ENCODE measurements around the gene AOAH. TPM values are rescaled to one million over a fixed set of nuclear protein-coding genes. Genes with fewer than 3 reads are reported as not detected.

The AOAH gene
- total and polyA plus RNA-seq, 2 of the 4 experiments (the other 2 are of a cell fraction) = not detected

DNA sequence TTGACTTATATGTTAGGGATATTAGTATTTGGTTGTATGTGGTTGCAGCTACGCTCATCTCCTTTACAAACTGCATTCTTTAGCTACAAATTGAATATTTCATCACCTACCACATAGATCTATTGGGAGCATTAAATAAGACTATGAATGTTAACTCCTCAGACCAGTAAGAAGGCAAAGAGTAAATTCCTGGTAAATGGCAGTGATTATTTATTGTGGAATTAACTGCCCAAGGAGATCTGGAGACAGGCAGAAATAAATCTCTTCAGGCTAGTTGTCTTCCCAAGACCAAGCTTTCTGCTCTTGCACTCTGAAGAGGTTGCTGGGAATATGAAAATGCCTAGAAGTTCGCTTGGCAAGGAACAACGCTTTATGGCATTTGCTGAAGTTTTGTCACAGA, 260.0 kb downstream of the AOAH start:
- Histone ChIP-seq H3K4me2 (ENCODE audit: low read depth, low read length) (no peak overlapping the region), H3K27ac (ENCODE audit: insufficient read depth, low read length) (no peak overlapping the region), H3K4ac (ENCODE audit: low read depth, low read length) (no peak overlapping the region), H3K27me3 (ENCODE audit: control insufficient read depth, insufficient read depth, low read length) (peaks cover 12% of the 10 kb centered on the region), H4K20me1 (ENCODE audit: insufficient read depth, low read length) (no peaks in the 10 kb centered on the region), H2BK120ac (ENCODE audit: low read depth, low read length) (no peak overlapping the region), H3K14ac (replicated peaks; ENCODE audit: low read depth, low read length) (no peak overlapping the region), H3K9ac (ENCODE audit: low read depth, low read length) (no peak overlapping the region), H2AK5ac (ENCODE audit: low read depth, low read length) (no peak overlapping the region), H3K18ac (ENCODE audit: low read depth, low read length) (no peak overlapping the region), H3K79me1 (ENCODE audit: low read depth in 1 of 2, low read length in 2 of 2) (no peaks in the 10 kb centered on the region), H3K36me3 (ENCODE audit: control insufficient read depth, insufficient read depth, low read length) (no peaks in the 10 kb centered on the region), H3K23ac (ENCODE audit: low read depth, low read length) (no peak overlapping the region), H3K56ac (ENCODE audit: extremely low read depth, insufficient read depth, low read length) (no peak overlapping the region), H3K9me1 (ENCODE audit: insufficient read depth, low read length) (no peaks in the 10 kb centered on the region), H4K5ac (ENCODE audit: low read depth, low read length) (no peak overlapping the region), H3K4me1 (ENCODE audit: control insufficient read depth, insufficient read depth, low read length) (no peaks in the 10 kb centered on the region), H2AFZ (replicated peaks; ENCODE audit: low read length, poor library complexity) (no peak overlapping the region), H3K9me3 (ENCODE audit: control insufficient read depth, insufficient read depth, low read length) (no peaks in the 10 kb centered on the region), H4K8ac (ENCODE audit: low read depth in 2 of 2, low read length in 2 of 2) (no peak overlapping the region), H4K91ac (ENCODE audit: insufficient read depth, low read depth, low read length) (no peak overlapping the region), H3K4me3 (ENCODE audit: insufficient read depth, low read depth, low read length) (no peak overlapping the region), H2AK9ac (replicated peaks; ENCODE audit: low read depth, low read length, poor library complexity) (no peak overlapping the region), H2BK15ac (ENCODE audit: low read depth, low read length) (no peak overlapping the region), H2BK5ac (ENCODE audit: low read depth, low read length, poor library complexity, severe bottlenecking) (no peak overlapping the region), H2BK20ac (ENCODE audit: low read depth, low read length) (no peak overlapping the region)
- BruUV-seq (replicated peaks) = no TSS peak
- in situ Hi-C loops (cut with MboI; ENCODE audit: low sequenced_read_pairs) (no loop called here), intact Hi-C loops (cut with micrococcal nuclease) (no loop called here), dilution Hi-C loops (cut with HindIII; ENCODE audit: low sequenced_read_pairs, unreplicated experiment) (no loop called here)
- TF ChIP-seq MAFK (IDR thresholded peaks at IDR 0.05; ENCODE audit: low read depth, low read length) = no peak
- no peak for TF ChIP-seq CHD1 (IDR thresholded peaks at IDR 0.05; ENCODE audit: low read depth, low read length)
- no peak for TF ChIP-seq RCOR1 (IDR thresholded peaks at IDR 0.05; ENCODE audit: insufficient replicate concordance, low read length)
- TF ChIP-seq SMC3 (IDR thresholded peaks at IDR 0.05; ENCODE audit: low read depth, low read length) = no peak
- TF ChIP-seq BHLHE40 (IDR thresholded peaks at IDR 0.05; ENCODE audit: low read depth, low read length) = no peak
- no peak for TF ChIP-seq POLR2A (IDR thresholded peaks at IDR 0.05; ENCODE audit: low read depth, low read length)
- TF ChIP-seq FOS (IDR thresholded peaks at IDR 0.05; ENCODE audit: low read depth, low read length) = no peak
- no peak for TF ChIP-seq MXI1 (IDR thresholded peaks at IDR 0.05; ENCODE audit: borderline replicate concordance, low read depth, low read length)
- TF ChIP-seq, protein P1, sequence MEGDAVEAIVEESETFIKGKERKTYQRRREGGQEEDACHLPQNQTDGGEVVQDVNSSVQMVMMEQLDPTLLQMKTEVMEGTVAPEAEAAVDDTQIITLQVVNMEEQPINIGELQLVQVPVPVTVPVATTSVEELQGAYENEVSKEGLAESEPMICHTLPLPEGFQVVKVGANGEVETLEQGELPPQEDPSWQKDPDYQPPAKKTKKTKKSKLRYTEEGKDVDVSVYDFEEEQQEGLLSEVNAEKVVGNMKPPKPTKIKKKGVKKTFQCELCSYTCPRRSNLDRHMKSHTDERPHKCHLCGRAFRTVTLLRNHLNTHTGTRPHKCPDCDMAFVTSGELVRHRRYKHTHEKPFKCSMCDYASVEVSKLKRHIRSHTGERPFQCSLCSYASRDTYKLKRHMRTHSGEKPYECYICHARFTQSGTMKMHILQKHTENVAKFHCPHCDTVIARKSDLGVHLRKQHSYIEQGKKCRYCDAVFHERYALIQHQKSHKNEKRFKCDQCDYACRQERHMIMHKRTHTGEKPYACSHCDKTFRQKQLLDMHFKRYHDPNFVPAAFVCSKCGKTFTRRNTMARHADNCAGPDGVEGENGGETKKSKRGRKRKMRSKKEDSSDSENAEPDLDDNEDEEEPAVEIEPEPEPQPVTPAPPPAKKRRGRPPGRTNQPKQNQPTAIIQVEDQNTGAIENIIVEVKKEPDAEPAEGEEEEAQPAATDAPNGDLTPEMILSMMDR (conservative IDR thresholded peaks at IDR 0.05; ENCODE audit: low read depth, low read length) = no peak
- TF ChIP-seq, protein P2, sequence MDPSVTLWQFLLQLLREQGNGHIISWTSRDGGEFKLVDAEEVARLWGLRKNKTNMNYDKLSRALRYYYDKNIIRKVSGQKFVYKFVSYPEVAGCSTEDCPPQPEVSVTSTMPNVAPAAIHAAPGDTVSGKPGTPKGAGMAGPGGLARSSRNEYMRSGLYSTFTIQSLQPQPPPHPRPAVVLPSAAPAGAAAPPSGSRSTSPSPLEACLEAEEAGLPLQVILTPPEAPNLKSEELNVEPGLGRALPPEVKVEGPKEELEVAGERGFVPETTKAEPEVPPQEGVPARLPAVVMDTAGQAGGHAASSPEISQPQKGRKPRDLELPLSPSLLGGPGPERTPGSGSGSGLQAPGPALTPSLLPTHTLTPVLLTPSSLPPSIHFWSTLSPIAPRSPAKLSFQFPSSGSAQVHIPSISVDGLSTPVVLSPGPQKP (IDR thresholded peaks at IDR 0.05; ENCODE audit: borderline replicate concordance, low read depth, low read length) = no peak
- no peak for TF ChIP-seq NFE2L2 (IDR thresholded peaks at IDR 0.05; ENCODE audit: low read depth, low read length)
- TF ChIP-seq, protein P3, sequence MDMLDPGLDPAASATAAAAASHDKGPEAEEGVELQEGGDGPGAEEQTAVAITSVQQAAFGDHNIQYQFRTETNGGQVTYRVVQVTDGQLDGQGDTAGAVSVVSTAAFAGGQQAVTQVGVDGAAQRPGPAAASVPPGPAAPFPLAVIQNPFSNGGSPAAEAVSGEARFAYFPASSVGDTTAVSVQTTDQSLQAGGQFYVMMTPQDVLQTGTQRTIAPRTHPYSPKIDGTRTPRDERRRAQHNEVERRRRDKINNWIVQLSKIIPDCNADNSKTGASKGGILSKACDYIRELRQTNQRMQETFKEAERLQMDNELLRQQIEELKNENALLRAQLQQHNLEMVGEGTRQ (IDR thresholded peaks at IDR 0.05; ENCODE audit: low read depth, low read length) = no peak
- TF ChIP-seq RAD21 (IDR thresholded peaks at IDR 0.05; ENCODE audit: low read length) = no peak
- no peak for TF ChIP-seq MAZ (IDR thresholded peaks at IDR 0.05; ENCODE audit: borderline replicate concordance, low read depth, low read length)
- no peak for TF ChIP-seq CEBPB (IDR thresholded peaks at IDR 0.05; ENCODE audit: low read depth, low read length)
- TF ChIP-seq RFX5 (IDR thresholded peaks at IDR 0.05; ENCODE audit: low read depth, low read length) = no peak
- DNase-seq (no peak), ATAC-seq (ENCODE audit: low read depth) (no peak)
- ChIA-PET CTCF (interaction anchor here (1.0 kb wide), 1 partner anchor 23 kb away, joined by 4 read pairs; no protein-coding TSS in a partner anchor), POLR2A (ENCODE audit: unreplicated experiment) (no interaction called here)
- no CpG with 5 or more reads among the region's 3 CpGs for WGBS, 2 experiments (ENCODE audit: extremely low coverage in 2 of 2, insufficient read length in 1 of 2)

All from IMR-90 (cell line).